Activated naive CD4-positive, alpha-beta T cell treated with anti-CD3 and anti-CD28 coated beads for 36 hours (primary cell): ENCODE measurements around the gene DIPK1A. TPM values are rescaled to one million over a fixed set of nuclear protein-coding genes. Genes with fewer than 3 reads are reported as not detected.

Experiments used
- CTCF ChIA-PET: fragments of 350-600 bp; sonication (Branson Sonifier 250); formaldehyde crosslinking; loops from one replicate; lab custom pipeline; 2021; ENCODE audit warnings: antibody characterized with exemption; lab: Charles Lee
- DNase-seq: peaks from one replicate; pipeline ENCODE4 v3.0.0-alpha.2; 2020
- H3K27ac Mint-ChIP-seq: one replicate; pipeline ENCODE4 v1.8.0; 2021; ENCODE audit warnings: mild to moderate bottlenecking, mixed read lengths
- H3K27me3 Mint-ChIP-seq: one replicate; pipeline ENCODE4 v1.8.0; 2021; ENCODE audit warnings: low read depth, mixed read lengths
- H3K36me3 Mint-ChIP-seq: one replicate; pipeline ENCODE4 v1.8.0; 2021; ENCODE audit warnings: low read depth, mixed read lengths
- H3K4me1 Mint-ChIP-seq: one replicate; pipeline ENCODE4 v1.8.0; 2021; ENCODE audit warnings: low read depth, mixed read lengths
- H3K4me3 Mint-ChIP-seq: one replicate; pipeline ENCODE4 v1.8.0; 2021; ENCODE audit warnings: mild to moderate bottlenecking, moderate library complexity, mixed read lengths
- H3K9me3 Mint-ChIP-seq: one replicate; pipeline ENCODE4 v1.8.0; 2021; ENCODE audit warnings: mixed read lengths
- intact Hi-C: fragments of 100-400 bp; cut with micrococcal nuclease; formaldehyde crosslinking; loops from one replicate; pipeline ENCODE4 v1.15.1; 2023
- total RNA-seq, 2 experiments: library from RNA; stranded (reverse); gene quantifications; one replicate each; pipeline ENCODE4 v1.2.3, GENCODE V29; 2021

The DIPK1A gene
- total RNA-seq, 2 experiments from 2014 or later: 4.5 to 5.0 TPM

DNA sequence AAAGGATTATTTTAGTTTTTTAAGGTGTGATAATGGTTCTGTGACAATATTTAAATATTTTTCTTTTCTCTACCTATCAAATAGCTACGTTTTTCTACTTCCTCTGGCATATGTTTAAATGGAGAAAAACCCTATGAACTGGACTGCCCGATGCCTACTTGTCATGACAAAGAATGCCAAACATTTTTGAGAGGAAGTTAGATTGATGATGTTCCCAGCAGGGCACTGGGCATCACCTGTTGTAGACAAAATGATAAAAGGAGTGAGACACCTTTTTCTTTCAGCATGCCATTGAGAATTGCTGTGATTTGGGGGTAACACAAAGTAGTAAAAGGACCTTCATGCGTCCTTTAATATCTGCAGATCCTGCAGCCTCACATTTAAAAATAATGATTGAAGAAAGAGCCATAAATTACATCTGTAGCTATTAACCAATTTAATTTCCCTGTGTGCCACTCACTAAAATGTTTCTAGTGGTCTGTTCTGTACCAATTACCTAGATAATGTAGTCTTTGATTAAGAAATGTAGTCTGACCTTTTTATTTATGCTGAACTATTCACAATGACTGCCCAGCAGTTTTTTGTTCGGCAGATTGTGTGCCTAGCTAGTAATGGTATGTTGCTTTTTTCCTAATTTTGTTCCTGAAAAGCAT, 81.8 kb downstream of the DIPK1A start:
- Mint-ChIP-seq H3K4me1 (peaks cover 41% of the 10 kb centered on the region), H3K27ac (no peak overlapping the region), H3K9me3 (no peaks in the 10 kb centered on the region), H3K4me3 (no peak overlapping the region), H3K36me3 (peaks cover 1% of the 10 kb centered on the region), H3K27me3 (no peaks in the 10 kb centered on the region)
- CTCF ChIA-PET: interaction anchor here (1.4 kb wide), 1 partner anchor 9 kb away, joined by 3 read pairs; no protein-coding TSS in a partner anchor
- DNase-seq: no peak
- intact Hi-C loops: loop anchor here (5.0 kb wide), 2 partner anchors 33 to 83 kb away; partner anchors contain the start of gene DIPK1A

- H3K27me3 Mint-ChIP-seq: no peaks in the 10 kb centered on the region
- DNase-seq: peak; percentile 14
- H3K36me3 Mint-ChIP-seq: peaks cover 6% of the 10 kb centered on the region
- intact Hi-C loops: loop anchor here (5.0 kb wide), 2 partner anchors 35 to 85 kb away; partner anchors contain the start of gene DIPK1A
- CTCF ChIA-PET: interaction anchor here (0.7 to 3.1 kb wide), 6 partner anchors 9 to 116 kb away, joined by 3 to 22 read pairs (median 6); partner anchors contain the start of gene DIPK1A
- H3K27ac Mint-ChIP-seq: peak overlapping the region; percentile 72
- no peaks in the 10 kb centered on the region for H3K9me3 Mint-ChIP-seq
- peaks cover 27% of the 10 kb centered on the region for H3K4me1 Mint-ChIP-seq
- peak overlapping the region; percentile 58 for H3K4me3 Mint-ChIP-seq
These were observed 83.5 kb downstream of the DIPK1A start for GRCh38 chr1:92877792-92878191.

DNA sequence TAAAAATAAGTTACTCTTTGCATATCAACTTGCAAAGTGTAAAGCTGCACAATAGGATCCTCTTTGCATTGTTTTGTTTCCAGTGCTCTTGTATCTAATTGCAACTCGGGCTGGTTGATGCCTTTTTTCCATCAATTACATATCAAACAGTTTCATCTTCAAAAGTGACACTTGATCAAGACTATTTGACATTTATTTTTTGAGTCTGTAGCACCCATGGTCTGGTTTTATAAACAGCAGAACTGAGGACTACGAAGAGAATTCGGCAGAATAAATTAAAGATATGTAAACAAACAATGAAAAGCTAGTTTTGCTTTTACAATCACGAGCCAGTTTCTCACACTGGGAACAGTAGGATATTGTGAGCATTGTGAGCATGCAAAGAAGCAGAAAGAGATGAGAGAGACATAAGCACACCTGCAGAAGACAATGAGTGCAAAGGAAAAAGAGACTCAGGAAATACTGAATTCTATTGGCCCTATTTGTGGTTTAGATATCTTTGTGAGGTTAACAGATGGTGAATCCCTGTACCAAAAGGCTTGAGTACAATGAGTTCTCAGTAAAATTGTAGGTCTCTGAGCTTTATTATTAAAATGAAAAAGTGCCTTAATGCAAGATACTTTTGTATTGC, 84.1 kb downstream of the DIPK1A start:
- Mint-ChIP-seq H3K36me3 (peaks cover 10% of the 10 kb centered on the region), H3K27ac (no peak overlapping the region), H3K27me3 (no peaks in the 10 kb centered on the region), H3K4me1 (peaks cover 23% of the 10 kb centered on the region), H3K9me3 (peaks cover 2% of the 10 kb centered on the region), H3K4me3 (peak overlapping the region; percentile 58)
- CTCF ChIA-PET: interaction anchor here (0.9 to 3.1 kb wide), 7 partner anchors 8 to 116 kb away, joined by 3 to 22 read pairs (median 4); no protein-coding TSS in a partner anchor
- no peak for DNase-seq
- intact Hi-C loops: loop anchor here (5.0 kb wide), 2 partner anchors 35 to 85 kb away; partner anchors contain the start of gene DIPK1A

GRCh38 chr1:92876351-92876750, 84.9 kb downstream of the DIPK1A start:
- DNase-seq: no peak
- no peaks in the 10 kb centered on the region for H3K27me3 Mint-ChIP-seq
- peaks cover 23% of the 10 kb centered on the region for H3K4me1 Mint-ChIP-seq
- no peak overlapping the region for H3K4me3 Mint-ChIP-seq
- peaks cover 10% of the 10 kb centered on the region for H3K36me3 Mint-ChIP-seq
- intact Hi-C loops: loop anchor here (5.0 kb wide), 2 partner anchors 36 to 86 kb away; partner anchors contain the start of gene DIPK1A
- peaks cover 2% of the 10 kb centered on the region for H3K9me3 Mint-ChIP-seq
- H3K27ac Mint-ChIP-seq: no peak overlapping the region
- CTCF ChIA-PET: interaction anchor here (0.8 to 3.1 kb wide), 5 partner anchors 12 to 117 kb away, joined by 3 to 22 read pairs (median 3); no protein-coding TSS in a partner anchor

DNA sequence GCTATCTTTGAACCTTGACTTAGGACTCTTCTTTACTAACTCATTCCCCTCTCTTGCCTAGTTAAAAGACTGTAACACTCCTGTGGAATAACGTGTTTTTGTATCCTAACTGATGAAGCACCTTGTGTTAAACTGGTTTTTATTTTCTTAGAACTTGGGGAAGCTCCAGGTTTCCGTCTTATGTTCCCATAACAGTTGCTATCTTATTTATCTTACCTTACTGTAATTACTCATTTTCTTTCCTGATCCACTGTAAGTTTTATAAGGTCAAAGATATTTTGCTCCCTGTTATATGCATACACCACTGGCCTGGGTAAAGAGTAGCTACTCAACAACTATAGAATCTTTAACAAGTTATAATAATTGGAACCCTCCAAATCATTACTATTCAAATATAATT, 86.3 kb downstream of the DIPK1A start:
- CTCF ChIA-PET: interaction anchor here (0.9 to 3.1 kb wide), 2 partner anchors 13 to 16 kb away, joined by 3 to 22 read pairs; no protein-coding TSS in a partner anchor
- H3K36me3 Mint-ChIP-seq: peaks cover 10% of the 10 kb centered on the region
- DNase-seq: no peak
- no peaks in the 10 kb centered on the region for H3K27me3 Mint-ChIP-seq
- H3K27ac Mint-ChIP-seq: no peak overlapping the region
- peaks cover 33% of the 10 kb centered on the region for H3K4me1 Mint-ChIP-seq
- H3K9me3 Mint-ChIP-seq: peaks cover 2% of the 10 kb centered on the region
- no peak overlapping the region for H3K4me3 Mint-ChIP-seq
- intact Hi-C loops: loop anchor here (5.0 kb wide), 2 partner anchors 37 to 87 kb away; partner anchors contain the start of gene DIPK1A

DNA sequence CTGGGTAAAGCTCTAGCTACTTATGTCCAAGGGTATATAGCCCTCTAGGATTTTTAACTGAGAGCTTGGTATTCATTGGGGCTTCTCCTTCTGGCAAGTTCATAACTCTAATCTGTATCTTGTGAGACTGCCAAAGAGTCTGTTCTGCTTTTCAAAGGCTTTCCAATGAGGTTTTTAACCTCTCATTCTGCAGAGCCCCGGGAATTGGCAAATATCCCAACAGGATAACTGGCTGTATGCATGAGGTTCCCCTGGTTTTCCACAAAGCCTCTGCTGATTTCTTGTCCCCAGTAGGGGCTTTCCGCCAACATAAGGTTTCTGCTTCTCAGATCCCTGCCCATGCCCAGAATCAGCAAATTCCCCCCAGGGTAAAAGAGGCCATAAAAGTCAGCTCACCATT, 88.5 kb downstream of the DIPK1A start:
- CTCF ChIA-PET: interaction anchor here (1.3 kb wide), 1 partner anchor 14 kb away, joined by 5 read pairs; no protein-coding TSS in a partner anchor
- no peak for DNase-seq
- peaks cover 2% of the 10 kb centered on the region for H3K9me3 Mint-ChIP-seq
- H3K36me3 Mint-ChIP-seq: peaks cover 10% of the 10 kb centered on the region
- H3K4me1 Mint-ChIP-seq: peaks cover 21% of the 10 kb centered on the region
- H3K27ac Mint-ChIP-seq: no peak overlapping the region
- H3K27me3 Mint-ChIP-seq: no peaks in the 10 kb centered on the region
- intact Hi-C loops: no loop called here
- no peak overlapping the region for H3K4me3 Mint-ChIP-seq

DNA sequence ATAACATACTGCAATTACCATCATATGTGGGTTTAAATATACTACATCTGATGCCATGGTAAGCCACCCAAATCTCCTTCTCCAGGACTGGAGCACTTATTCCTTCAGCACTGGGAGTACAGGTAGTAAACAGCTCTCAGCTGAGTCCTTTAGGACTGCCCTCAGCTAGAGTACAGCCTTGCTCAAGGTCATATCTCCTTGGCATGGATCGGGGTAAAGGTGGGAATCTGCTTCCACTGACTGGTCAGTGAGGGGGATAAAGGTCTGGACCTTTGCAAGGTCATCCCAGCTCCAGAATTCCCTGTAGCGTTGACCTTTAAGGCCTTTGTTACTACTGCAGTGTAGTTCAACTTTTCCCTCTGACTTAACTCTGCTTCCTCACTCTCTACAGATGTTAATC, 90.7 kb downstream of the DIPK1A start:
- H3K27me3 Mint-ChIP-seq: no peaks in the 10 kb centered on the region
- intact Hi-C loops: no loop called here
- no peak overlapping the region for H3K4me3 Mint-ChIP-seq
- CTCF ChIA-PET: interaction anchor here (2.6 to 3.6 kb wide), 3 partner anchors 11 to 123 kb away, joined by 9 to 17 read pairs (median 13); partner anchors contain the start of gene DIPK1A
- no peak overlapping the region for H3K27ac Mint-ChIP-seq
- no peak for DNase-seq
- H3K9me3 Mint-ChIP-seq: peaks cover 2% of the 10 kb centered on the region
- H3K4me1 Mint-ChIP-seq: peaks cover 13% of the 10 kb centered on the region
- H3K36me3 Mint-ChIP-seq: peaks cover 10% of the 10 kb centered on the region

DNA sequence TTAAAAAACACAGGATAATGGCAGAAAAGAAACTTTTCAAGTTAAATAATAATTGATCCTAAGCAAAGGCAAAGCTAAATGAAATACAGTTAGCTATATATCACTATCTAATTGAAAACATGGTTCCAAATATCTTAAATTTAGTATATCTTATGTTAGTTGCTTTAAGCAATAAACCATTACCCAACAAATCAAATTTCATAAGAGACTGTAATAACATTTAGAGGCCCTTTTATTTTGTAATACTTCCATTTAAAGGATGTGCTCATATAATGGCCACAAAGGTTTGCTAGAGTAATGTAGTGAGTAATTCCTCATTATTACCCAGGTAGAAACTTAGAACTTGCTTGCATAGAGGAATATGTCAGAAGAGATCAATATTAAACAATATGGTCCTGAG, 97.1 kb downstream of the DIPK1A start:
- no peaks in the 10 kb centered on the region for H3K9me3 Mint-ChIP-seq
- H3K27me3 Mint-ChIP-seq: no peaks in the 10 kb centered on the region
- CTCF ChIA-PET: interaction anchor here (0.5 to 7.9 kb wide), 4 partner anchors 13 to 129 kb away, joined by 3 to 136 read pairs (median 5); no protein-coding TSS in a partner anchor
- no peak overlapping the region for H3K27ac Mint-ChIP-seq
- peaks cover 5% of the 10 kb centered on the region for H3K4me1 Mint-ChIP-seq
- DNase-seq: no peak
- intact Hi-C loops: no loop called here
- H3K36me3 Mint-ChIP-seq: no peaks in the 10 kb centered on the region
- H3K4me3 Mint-ChIP-seq: no peak overlapping the region

DNA sequence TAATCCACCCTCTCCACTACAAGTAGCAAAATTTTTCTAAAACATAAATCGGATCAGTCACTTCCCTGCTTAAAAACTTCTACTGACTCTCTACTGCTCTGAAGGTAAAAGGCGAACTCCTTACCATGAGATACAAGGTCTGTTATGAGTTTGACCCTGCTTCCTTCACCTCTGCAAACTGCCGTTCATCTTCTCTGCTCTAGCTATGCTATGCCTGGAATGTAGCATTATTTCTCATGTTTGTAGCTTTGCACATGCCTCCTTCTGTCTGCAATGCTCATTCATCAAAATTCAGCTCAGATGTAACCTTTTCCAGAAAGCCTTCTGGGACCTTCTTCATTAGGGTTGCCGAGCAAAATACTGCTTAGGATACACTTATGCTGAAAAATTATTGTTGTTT, 98.7 kb downstream of the DIPK1A start:
- CTCF ChIA-PET: interaction anchor here (1.1 to 7.9 kb wide), 3 partner anchors 98 to 138 kb away, joined by 3 to 136 read pairs (median 5); no protein-coding TSS in a partner anchor
- DNase-seq: no peak
- intact Hi-C loops: no loop called here
- Mint-ChIP-seq H3K9me3 (no peaks in the 10 kb centered on the region), H3K27ac (no peak overlapping the region), H3K4me1 (peaks cover 12% of the 10 kb centered on the region), H3K27me3 (no peaks in the 10 kb centered on the region), H3K36me3 (no peaks in the 10 kb centered on the region), H3K4me3 (no peak overlapping the region)

DNA sequence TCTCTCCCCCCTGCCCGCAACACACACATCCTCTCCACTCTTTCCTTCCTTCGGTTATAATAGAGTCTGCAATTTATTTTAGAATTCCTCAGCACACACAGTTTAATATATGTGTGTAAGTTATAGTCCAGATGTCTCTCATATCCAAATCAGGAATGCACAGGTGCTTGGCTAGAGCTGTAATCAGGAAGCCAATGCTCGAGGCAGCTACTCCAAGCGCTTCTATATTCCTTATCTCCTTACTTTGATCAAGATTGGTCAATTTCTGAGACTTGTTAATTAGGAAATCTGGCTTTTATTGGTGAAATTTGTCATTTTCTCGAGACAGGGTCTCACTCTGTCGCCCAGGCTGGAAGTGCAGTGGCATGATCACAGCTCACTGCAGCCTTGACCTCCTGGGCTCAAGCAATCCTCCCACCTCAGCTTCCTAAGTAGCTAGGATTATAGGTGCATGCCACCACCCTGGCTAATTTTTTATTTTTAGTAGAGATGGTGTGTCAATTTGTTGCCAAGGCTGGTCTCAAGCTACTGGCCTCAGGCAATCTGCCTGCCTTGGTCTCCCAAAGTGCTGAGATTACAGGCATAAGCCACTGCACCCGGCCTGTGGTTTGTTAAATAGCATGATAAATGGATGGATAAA, 101.7 kb downstream of the DIPK1A start:
- intact Hi-C loops: loop anchor here (1.0 to 5.0 kb wide), 8 partner anchors 27 to 318 kb away; partner anchors contain the start of gene RPL5
- DNase-seq: no peak
- Mint-ChIP-seq H3K27ac (peak overlapping the region; percentile 60), H3K4me1 (peaks cover 14% of the 10 kb centered on the region), H3K4me3 (peak overlapping the region; percentile 63), H3K27me3 (no peaks in the 10 kb centered on the region), H3K36me3 (peaks cover 3% of the 10 kb centered on the region), H3K9me3 (no peaks in the 10 kb centered on the region)
- CTCF ChIA-PET: interaction anchor here (0.5 to 7.9 kb wide), 44 partner anchors 9 to 250 kb away, joined by 3 to 136 read pairs (median 4); partner anchors contain the start of gene DIPK1A

GRCh38 chr1:92858564-92859399, 102.5 kb downstream of the DIPK1A start:
- H3K27ac Mint-ChIP-seq: peak overlapping the region; percentile 60
- H3K36me3 Mint-ChIP-seq: peaks cover 3% of the 10 kb centered on the region
- no peaks in the 10 kb centered on the region for H3K9me3 Mint-ChIP-seq
- peak; percentile 74 for DNase-seq
- H3K27me3 Mint-ChIP-seq: no peaks in the 10 kb centered on the region
- intact Hi-C loops: loop anchor here (1.0 to 5.0 kb wide), 8 partner anchors 26 to 319 kb away; partner anchors contain the start of gene RPL5
- peaks cover 19% of the 10 kb centered on the region for H3K4me1 Mint-ChIP-seq
- H3K4me3 Mint-ChIP-seq: peak overlapping the region; percentile 63
- CTCF ChIA-PET: interaction anchor here (0.5 to 7.9 kb wide), 53 partner anchors 10 to 864 kb away, joined by 3 to 136 read pairs (median 4); partner anchors contain the start of genes DIPK1A and RPL5
